ENCODE results near the gene RNF213.

The RNF213 gene

GRCh38 chr17:80423536-80424225 is 163.0 kb downstream of the RNF213 start:
- DNase-seq: no peak

- DNase-seq: no peak
Observed at GRCh38 chr17:80424261-80424660, 163.6 kb downstream of the RNF213 start.

- DNase-seq: no peak
Observed at GRCh38 chr17:80424878-80425765, 164.5 kb downstream of the RNF213 start.

DNA sequence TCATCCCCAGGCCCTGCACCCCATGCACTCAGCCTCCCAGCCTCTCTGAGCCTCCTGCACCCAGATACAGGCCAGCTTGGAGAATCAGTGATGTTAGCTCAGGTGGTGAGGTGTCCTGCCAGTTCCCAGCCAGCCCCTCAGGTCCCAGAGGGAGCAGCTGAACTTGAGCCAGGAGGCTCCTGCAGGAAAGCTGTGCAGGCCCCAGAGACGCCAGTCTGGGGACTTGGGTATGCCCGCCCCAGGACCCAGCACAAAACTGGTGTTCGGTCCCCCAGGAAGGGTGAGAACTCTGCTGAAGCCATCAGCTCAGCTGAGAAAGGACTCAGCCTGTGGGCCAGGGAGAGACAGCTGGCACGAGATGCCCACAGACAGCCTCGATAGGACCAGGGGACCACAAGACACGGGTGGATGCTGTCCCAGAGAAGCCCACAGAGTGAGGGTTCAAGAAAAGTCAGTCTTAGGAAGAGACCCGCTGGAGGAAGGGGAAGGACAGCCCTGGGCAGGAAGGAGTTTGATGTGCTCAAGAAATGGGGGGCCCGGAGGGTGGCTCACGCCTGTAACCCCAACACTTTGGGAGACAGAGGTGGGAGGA is 165.3 kb downstream of the RNF213 start:
- DNase-seq: no peak

GRCh38 chr17:80426671-80427326 is 166.1 kb downstream of the RNF213 start:
- peak; percentile 93 to 94 for DNase-seq

DNA sequence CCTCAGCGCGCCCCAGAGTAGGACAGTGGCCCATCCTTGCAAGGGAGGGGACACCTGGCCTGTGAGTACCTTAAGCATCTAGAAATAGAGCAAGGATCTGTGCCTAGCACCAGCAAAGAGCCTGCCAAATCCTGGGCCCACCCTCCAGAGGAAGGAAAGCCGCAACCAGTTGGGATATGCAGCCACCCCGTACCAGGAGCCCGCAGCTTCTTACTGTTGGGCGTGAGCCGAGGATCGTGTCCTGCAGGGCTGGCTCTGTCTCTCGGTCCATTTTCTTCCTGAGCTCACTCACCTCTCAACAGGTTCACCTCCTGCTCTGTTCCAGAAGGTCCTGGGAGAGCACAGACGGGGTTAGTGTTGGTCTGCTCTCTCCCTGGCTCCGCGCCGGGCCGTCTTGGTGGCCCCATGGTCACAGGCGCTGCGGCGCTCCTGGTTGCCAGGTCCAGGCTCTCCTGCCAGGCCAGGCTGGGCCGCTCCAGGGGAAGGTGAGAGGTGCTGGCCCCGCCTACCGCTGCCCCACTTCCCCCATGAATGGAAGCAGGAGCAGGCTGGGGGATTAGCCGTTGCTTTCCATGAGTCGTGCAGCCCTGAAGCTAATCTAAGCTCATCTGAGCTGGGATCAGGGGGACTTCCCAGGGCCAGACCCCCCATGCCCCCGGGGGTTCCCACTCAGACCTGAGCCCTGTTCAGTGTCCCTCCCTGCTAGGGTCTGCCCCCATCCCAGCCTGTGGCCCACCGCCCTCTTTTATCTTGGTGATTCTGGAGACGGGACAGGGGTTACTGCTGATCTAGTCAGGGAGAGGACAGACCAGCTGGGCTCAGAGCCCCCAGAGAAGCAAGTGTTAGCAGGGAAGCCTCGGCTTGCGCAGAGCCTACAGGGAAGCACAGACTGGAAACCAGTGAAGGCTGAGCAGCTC is 167.0 kb downstream of the RNF213 start:
- no peak for DNase-seq

- no peak for DNase-seq
Observed at GRCh38 chr17:80428363-80428762, 167.7 kb downstream of the RNF213 start.

GRCh38 chr17:80428796-80429195 is 168.1 kb downstream of the RNF213 start:
- DNase-seq: no peak

DNA sequence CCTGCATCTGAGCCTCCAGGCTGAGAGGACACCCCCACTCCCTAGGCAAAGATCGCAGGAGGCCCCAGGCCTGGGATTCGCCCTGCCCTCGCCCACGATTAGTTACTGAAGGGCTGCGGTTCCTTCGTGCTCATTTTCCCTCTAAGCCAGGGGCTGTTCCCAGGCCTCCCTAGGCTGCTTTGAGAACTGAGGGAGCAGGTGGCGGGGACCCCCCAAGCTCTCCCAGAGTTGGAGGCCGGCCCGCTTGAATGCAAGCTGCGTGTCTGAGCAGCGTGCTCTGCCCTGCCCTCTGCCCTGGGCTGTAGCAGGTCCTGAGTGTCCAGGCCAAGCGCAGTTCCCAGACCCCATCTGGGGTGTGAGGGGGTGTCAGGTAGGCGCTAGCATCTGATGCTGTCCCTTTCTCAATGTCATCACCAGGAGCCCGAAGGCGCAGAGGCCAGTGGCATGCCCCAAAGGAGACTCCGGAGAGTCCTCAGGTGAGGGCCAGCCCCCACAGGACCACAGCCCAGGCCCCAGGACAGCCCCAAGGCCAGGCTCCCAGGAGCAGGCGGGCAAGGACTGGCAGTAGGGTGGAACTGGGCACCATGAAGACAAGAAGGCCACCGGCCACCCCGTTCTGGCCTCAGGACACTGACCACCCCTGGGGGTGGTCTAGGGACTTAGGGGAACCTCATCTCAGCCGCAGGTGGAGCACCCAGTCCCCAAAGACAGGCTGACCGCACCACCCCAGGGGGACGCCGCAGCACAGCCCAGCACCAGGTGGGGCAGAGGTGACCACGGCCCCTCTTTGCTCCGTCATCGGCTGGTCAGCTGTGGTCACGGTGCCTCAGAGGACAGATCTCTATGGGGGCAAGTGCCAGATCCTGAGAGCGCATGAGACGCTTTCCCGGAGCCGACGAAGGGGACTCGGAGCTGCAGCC is 169.0 kb downstream of the RNF213 start:
- no peak for DNase-seq

- DNase-seq: no peak
Observed at GRCh38 chr17:80430446-80431245, 170.0 kb downstream of the RNF213 start.

DNA sequence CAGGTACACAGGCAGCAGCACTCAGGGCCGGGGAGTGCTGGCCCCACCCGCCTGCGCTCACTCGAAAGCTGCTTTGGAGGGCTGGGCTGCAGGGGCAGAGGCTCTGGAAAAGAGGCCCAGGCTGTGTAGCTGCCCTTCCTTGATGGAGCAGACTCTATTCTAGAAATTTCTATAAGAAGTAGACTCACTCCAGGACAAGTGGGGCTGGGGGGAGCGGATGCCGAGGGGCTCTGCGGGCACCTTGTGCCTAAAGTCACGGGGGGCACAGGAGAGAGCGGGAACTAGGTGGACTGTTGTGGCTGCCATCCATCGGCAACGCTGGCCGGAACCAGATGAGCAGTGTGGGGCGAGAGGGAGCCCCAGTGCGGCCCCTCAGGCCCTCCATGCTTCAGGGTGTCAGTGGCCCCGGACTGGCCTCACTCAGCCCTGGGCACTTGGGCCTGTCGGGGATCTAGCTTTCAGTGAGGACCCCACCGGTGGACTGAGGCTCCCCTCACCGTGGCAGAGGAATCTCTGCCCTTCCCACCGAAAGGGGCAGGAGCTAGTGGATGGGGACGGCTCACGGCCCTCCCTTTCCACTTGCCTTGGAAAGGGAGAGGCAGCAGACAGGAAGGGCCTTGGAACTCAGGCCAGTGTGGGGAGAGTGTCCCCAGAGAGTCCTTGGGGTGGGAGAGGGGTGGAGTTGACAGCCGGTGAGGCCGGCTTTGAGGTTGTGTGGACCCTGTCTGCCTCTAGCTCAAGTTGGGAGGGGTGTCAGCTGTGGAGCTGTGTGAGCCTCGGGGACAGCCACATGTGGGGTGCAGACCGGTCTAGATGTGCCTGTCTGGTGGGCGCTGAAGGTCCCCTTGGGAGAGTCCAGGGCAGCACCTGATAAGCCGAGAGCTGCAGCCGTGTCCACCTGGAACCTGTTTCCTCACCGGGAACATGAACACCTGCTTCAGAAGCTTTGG is 170.9 kb downstream of the RNF213 start:
- DNase-seq: no peak

- no peak for DNase-seq
Observed at GRCh38 chr17:80432350-80432955, 171.8 kb downstream of the RNF213 start.

DNA sequence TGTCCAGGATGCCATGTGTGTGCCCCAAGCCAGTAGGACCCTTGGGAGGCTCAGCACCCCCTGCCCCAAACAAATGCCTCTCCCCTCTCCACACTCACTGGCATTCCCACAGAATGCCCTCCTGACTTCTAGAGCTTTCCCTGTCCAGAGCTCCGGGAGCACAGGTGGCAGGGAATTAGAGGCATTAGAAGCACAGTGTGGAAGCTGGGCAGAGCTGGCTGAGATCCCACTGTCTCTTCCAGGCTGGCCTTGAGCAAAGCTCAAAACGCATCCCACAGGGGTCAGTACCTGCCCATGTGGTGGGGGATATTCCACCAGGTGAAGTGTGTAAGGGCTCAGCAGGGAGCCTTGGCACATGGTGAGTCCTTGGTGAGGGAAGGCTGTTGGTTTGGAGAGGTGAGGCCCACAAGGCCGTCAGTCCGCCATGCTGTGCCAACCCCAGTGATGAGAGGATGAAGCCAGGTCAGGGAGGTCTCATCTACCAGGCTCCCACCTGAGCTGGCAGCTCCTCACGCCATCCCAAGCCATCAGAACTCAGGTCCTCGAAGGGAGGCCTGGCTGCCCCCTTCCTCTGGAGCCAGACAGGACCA is 172.4 kb downstream of the RNF213 start:
- DNase-seq: no peak

DNA sequence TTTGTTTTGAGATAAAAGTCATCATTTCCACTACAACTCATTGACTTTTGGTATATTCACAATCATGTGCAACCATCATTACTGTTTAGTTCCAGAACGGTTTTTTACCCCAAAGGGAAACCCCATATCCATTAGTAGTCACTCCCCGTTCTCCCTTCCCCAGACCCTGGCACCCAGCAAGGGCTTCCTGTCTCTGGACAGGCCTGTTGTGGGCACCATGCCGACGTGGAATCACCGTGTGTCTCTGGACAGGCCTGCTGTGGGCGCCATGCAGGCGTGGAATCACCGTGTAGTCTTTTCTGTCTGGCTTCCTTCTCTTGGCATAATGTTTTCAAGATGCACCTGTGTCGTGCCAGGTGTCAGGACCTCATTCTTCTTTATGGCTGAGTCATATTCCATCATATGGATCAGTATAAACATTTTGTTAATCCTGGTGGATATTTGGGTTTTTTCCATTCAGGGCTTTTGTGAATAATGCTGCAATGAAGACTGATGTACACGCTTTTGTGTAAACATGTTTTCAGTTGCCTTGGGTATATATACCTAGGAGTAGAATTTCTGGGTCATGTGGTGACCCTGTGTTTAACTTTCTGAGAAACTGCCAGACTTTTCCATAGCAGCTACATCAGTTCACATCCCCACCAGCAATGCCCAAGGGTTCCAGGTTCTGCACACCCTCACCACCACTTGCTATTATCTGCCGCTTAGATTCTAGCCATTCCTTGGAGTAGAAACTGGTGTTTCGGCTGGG is 173.4 kb downstream of the RNF213 start:
- DNase-seq: no peak

- DNase-seq: no peak
Observed at GRCh38 chr17:80437532-80437931, 176.9 kb downstream of the RNF213 start.

DNA sequence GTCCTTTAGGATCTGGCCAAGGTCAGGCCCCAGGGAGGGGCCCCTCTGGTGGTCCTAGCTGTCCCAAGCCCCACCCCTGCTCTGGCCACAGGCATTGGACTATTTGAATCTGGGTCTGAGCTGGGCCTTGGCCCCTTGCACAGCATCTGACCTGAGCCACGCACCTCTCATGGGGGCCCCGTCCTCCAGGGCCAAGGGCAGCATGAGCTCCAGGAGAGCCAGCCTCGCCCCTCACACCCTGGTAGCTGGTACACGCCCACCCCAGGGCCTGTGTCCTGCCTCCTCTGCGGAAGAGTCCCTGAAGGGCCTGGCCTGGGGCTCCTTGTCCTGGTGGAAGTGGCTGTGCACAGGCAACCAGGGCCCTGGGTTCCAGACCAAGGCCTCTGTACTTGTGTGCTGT is 178.2 kb downstream of the RNF213 start:
- DNase-seq: no peak

DNA sequence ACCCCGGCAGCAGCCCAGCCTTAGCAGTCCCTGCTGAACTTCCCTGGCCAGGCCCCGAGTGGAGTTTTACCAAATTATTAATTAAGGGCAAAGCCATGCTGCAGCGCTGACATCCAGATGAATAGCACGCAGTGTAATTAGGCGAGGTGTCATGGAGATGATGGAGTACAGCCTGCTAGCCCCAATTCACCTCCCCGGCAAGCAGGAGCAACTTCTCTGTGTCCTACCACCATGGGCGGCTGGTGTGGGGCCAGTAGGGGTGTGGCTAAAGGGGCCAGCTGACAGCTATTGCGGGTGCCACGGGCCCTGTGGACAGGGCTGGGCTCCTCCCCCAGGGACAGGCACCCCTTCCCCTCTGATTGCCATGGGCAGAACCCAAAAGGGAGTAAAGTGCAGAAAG is 178.8 kb downstream of the RNF213 start:
- no peak for DNase-seq
